GM11168 (cell line): ENCODE results near the gene AFG3L2.
"Not testable (repeated sequence)": the region's sequence is repeated elsewhere in the genome, so short reads cannot be mapped to it uniquely, and the experiment has no call there.

Experiments used
- in situ Hi-C: fragments of 300-500 bp; cut with MboI; formaldehyde crosslinking; loops from one replicate; pipeline ENCODE4 v1.12.0; 2022; ENCODE audit warnings: low sequenced_read_pairs; ENCODE audit not compliant: unreplicated experiment

Gene AFG3L2

GRCh38 chr18:12399231-12399630, 22.2 kb upstream of the AFG3L2 start:
- in situ Hi-C loops, result no loop called here

GRCh38 chr18:12398625-12399024, 21.6 kb upstream of the AFG3L2 start:
- in situ Hi-C loops, result no loop called here

- in situ Hi-C loops, result no loop called here
Measured at GRCh38 chr18:12397793-12398192, 20.8 kb upstream of the AFG3L2 start.

- in situ Hi-C loops, result no loop called here
Measured at GRCh38 chr18:12397254-12397653, 20.2 kb upstream of the AFG3L2 start.

GRCh38 chr18:12394428-12394827, 17.4 kb upstream of the AFG3L2 start:
- in situ Hi-C loops, result no loop called here

GRCh38 chr18:12393998-12394397, 17.0 kb upstream of the AFG3L2 start:
- in situ Hi-C loops, result no loop called here

- in situ Hi-C loops, result no loop called here
Measured at GRCh38 chr18:12393510-12393909, 16.5 kb upstream of the AFG3L2 start.

GRCh38 chr18:12391487-12392165, 14.6 kb upstream of the AFG3L2 start:
- in situ Hi-C loops, result no loop called here

- in situ Hi-C loops, result loop anchor here (5.0 kb wide), 1 partner anchor 284 kb away; no protein-coding TSS in a partner anchor
Measured at GRCh38 chr18:12388442-12388841, 11.4 kb upstream of the AFG3L2 start.

- in situ Hi-C loops, result no loop called here
Measured at GRCh38 chr18:12384261-12384660, 7.2 kb upstream of the AFG3L2 start.

- in situ Hi-C loops, result not testable (repeated sequence)
Measured at GRCh38 chr18:12383759-12384158, 6.7 kb upstream of the AFG3L2 start.

- in situ Hi-C loops, result not testable (repeated sequence)
Measured at GRCh38 chr18:12382221-12382814, 5.3 kb upstream of the AFG3L2 start.

GRCh38 chr18:12378198-12378558, 1.2 kb upstream of the AFG3L2 start:
- in situ Hi-C loops, result not testable (repeated sequence)

- in situ Hi-C loops, result no loop called here
Measured at GRCh38 chr18:12377556-12378197, 650 bp upstream of the AFG3L2 start.

GRCh38 chr18:12376034-12376753, 833 bp downstream of the AFG3L2 start:
- in situ Hi-C loops, result no loop called here

GRCh38 chr18:12374401-12374800, 2.6 kb downstream of the AFG3L2 start:
- in situ Hi-C loops, result no loop called here

- in situ Hi-C loops, result no loop called here
Measured at GRCh38 chr18:12373771-12374116, 3.3 kb downstream of the AFG3L2 start.

- in situ Hi-C loops, result no loop called here
Measured at GRCh38 chr18:12373116-12373770, 3.8 kb downstream of the AFG3L2 start.

GRCh38 chr18:12372406-12372805, 4.6 kb downstream of the AFG3L2 start:
- in situ Hi-C loops, result no loop called here

GRCh38 chr18:12371590-12371989, 5.4 kb downstream of the AFG3L2 start:
- in situ Hi-C loops, result no loop called here

GRCh38 chr18:12369211-12369610, 7.8 kb downstream of the AFG3L2 start:
- in situ Hi-C loops, result no loop called here
